HAP-1 (cell line): ENCODE data around the gene ZBTB47.

ENCODE experiments used
- DNase-seq, 2 experiments: peaks; one replicate each; pipeline ENCODE4 v3.0.0-alpha.2; 2016 to 2020; ENCODE audit warnings: low spot score in 2 of 2
- H3K27me3 ChIP-seq: fragments of 250-450 bp; sonication (Bioruptor Pico); 2 replicates; pipeline ENCODE4 v1.5.1; 2020; ENCODE audit warnings: low read depth, mild to moderate bottlenecking, moderate library complexity
- H3K36me3 ChIP-seq: fragments of 250-450 bp; sonication (Bioruptor Pico); replicated peaks from 2 replicates; pipeline ENCODE4 v1.5.1; 2020; ENCODE audit warnings: mild to moderate bottlenecking
- H3K4me1 ChIP-seq: fragments of 250-450 bp; sonication (Bioruptor Pico); 2 replicates; pipeline ENCODE4 v1.5.1; 2020; ENCODE audit warnings: mild to moderate bottlenecking
- H3K4me3 ChIP-seq: fragments of 250-450 bp; sonication (Bioruptor Pico); 2 replicates; pipeline ENCODE4 v1.5.1; 2020; ENCODE audit warnings: mild to moderate bottlenecking, moderate library complexity
- H3K9me3 ChIP-seq: fragments of 250-450 bp; sonication (Bioruptor Pico); 2 replicates; pipeline ENCODE4 v1.5.1; 2020; ENCODE audit warnings: mild to moderate bottlenecking, moderate library complexity
- in situ Hi-C: fragments of 300-500 bp; cut with MboI; formaldehyde crosslinking; loops from 3 replicates; pipeline ENCODE4 v1.14.3; 2020; ENCODE audit warnings: low sequenced_read_pairs, inconsistent platforms, mixed read lengths

ZBTB47 gene

DNA sequence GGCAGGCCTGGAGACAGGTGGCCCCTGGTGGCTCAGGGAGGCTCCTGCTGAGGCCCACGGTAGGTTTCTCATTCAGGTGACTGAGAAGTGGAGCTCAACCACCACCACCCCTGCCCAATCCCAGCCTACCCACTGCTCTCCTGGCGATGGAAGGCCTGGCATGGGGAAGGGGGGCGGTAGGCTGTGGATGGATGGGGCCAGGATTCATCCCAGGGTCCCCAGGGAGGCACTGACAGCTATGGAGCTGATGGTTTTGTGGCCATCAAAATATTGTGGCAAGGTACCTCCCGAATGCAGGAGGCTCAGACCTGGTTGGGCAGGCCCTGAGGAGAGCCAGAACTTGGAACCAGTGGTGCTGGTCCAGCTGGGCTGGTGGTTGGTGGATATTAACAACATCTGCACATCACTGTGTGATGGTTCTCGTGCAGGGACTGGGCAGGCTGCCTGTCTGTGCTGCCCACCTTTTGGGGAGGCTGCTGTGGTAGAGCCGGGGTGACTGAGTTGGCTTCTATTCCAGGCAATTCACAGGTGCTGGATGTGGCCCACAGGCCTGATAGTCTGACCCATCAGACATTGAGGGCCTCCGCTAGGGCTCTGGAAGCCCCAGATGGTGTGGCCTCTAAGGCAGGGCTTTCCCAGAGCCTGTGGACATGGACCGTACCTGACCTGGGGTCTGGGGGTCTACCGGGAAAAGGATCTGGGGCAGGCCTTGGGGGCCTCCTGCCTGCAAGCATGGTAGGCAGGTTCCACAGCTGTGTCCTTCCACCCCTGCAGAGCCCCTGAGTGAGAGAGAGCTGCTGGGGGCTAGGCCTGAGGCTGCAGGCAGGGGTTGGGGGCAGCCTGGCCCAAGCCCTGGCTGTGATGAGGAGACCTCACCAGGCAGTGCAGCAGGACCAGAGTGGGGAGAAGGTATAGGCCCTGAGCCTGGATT is 3.4 kb downstream of the ZBTB47 start:
- H3K4me3 ChIP-seq: no peak overlapping the region
- H3K9me3 ChIP-seq: no peaks in the 10 kb centered on the region
- no peaks in the 10 kb centered on the region for H3K36me3 ChIP-seq
- peaks cover 13% of the 10 kb centered on the region for H3K4me1 ChIP-seq
- in situ Hi-C loops: no loop called here
- DNase-seq: no peak
- no peaks in the 10 kb centered on the region for H3K27me3 ChIP-seq

GRCh38 chr3:42657675-42658074 is 4.2 kb downstream of the ZBTB47 start:
- no peaks in the 10 kb centered on the region for H3K36me3 ChIP-seq
- peaks cover 13% of the 10 kb centered on the region for H3K4me1 ChIP-seq
- no peak for DNase-seq
- no peak overlapping the region for H3K4me3 ChIP-seq
- H3K9me3 ChIP-seq: no peaks in the 10 kb centered on the region
- H3K27me3 ChIP-seq: no peaks in the 10 kb centered on the region
- in situ Hi-C loops: no loop called here

- Histone ChIP-seq H3K4me3 (no peak overlapping the region), H3K36me3 (no peaks in the 10 kb centered on the region), H3K9me3 (no peaks in the 10 kb centered on the region), H3K27me3 (no peaks in the 10 kb centered on the region), H3K4me1 (peaks cover 12% of the 10 kb centered on the region)
- no peak for DNase-seq
- in situ Hi-C loops: no loop called here
These were observed 4.7 kb downstream of the ZBTB47 start for GRCh38 chr3:42658091-42658770.

DNA sequence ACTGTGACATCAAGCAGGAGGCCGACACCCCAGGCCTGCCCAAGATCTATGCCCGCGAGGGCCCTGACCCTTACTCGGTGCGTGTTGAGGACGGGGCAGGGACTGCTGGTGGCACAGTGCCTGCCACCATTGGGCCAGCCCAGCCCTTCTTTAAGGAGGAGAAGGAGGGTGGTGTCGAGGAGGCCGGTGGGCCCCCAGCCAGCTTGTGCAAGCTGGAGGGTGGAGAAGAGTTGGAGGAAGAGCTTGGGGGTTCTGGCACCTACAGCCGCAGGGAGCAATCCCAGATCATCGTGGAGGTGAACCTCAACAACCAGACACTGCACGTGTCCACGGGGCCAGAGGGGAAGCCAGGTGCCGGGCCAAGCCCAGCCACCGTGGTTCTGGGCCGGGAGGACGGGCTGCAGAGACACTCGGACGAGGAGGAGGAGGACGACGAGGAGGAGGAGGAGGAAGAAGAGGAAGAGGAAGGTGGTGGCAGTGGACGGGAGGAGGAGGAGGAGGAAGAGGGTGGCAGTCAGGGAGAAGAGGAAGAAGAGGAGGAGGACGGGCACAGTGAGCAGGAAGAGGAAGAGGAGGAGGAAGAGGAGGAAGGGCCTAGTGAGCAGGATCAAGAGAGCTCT is 5.4 kb downstream of the ZBTB47 start:
- peaks cover 6% of the 10 kb centered on the region for H3K4me1 ChIP-seq
- no peaks in the 10 kb centered on the region for H3K9me3 ChIP-seq
- no peaks in the 10 kb centered on the region for H3K36me3 ChIP-seq
- in situ Hi-C loops: no loop called here
- H3K27me3 ChIP-seq: no peaks in the 10 kb centered on the region
- no peak overlapping the region for H3K4me3 ChIP-seq
- DNase-seq: no peak

- DNase-seq: no peak
- Histone ChIP-seq H3K4me3 (no peak overlapping the region), H3K27me3 (no peaks in the 10 kb centered on the region), H3K4me1 (peaks cover 5% of the 10 kb centered on the region), H3K36me3 (no peaks in the 10 kb centered on the region), H3K9me3 (no peaks in the 10 kb centered on the region)
- in situ Hi-C loops: no loop called here
These were observed 6.1 kb downstream of the ZBTB47 start for GRCh38 chr3:42659451-42660130.

- H3K4me1 ChIP-seq: no peaks in the 10 kb centered on the region
- no peak for DNase-seq
- no peaks in the 10 kb centered on the region for H3K27me3 ChIP-seq
- H3K9me3 ChIP-seq: no peaks in the 10 kb centered on the region
- in situ Hi-C loops: no loop called here
- H3K36me3 ChIP-seq: no peaks in the 10 kb centered on the region
- H3K4me3 ChIP-seq: no peak overlapping the region
These were observed 6.7 kb downstream of the ZBTB47 start for GRCh38 chr3:42660131-42660715.

GRCh38 chr3:42660898-42661297 is 7.4 kb downstream of the ZBTB47 start:
- in situ Hi-C loops: no loop called here
- Histone ChIP-seq H3K4me3 (no peak overlapping the region), H3K27me3 (no peaks in the 10 kb centered on the region), H3K4me1 (no peaks in the 10 kb centered on the region), H3K9me3 (no peaks in the 10 kb centered on the region), H3K36me3 (no peaks in the 10 kb centered on the region)
- DNase-seq: no peak

DNA sequence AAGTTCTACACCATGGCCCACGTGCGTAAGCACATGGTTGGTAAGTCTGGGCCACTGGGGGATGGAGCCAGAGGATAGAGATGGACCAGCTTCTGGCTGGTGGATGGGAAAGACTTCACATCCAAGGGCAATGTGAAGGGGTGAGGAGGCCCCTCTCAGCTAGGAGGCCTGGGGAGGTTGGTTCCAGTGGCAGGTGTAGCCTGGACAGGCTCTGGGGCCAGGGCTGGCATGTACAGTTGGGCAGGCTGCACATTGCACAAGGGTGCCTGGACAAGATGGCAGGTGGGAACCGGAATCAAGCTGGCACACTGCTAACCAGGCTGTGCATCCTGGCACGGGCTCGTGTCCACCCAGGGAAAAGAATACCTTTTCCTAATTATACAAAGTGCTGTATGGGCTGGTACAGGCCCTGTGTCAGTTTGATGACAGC is 8.1 kb downstream of the ZBTB47 start:
- in situ Hi-C loops: no loop called here
- DNase-seq: no peak
- no peaks in the 10 kb centered on the region for H3K36me3 ChIP-seq
- H3K4me3 ChIP-seq: no peak overlapping the region
- no peaks in the 10 kb centered on the region for H3K27me3 ChIP-seq
- H3K9me3 ChIP-seq: no peaks in the 10 kb centered on the region
- H3K4me1 ChIP-seq: no peaks in the 10 kb centered on the region

- no peak for DNase-seq
- H3K4me3 ChIP-seq: no peak overlapping the region
- no peaks in the 10 kb centered on the region for H3K27me3 ChIP-seq
- in situ Hi-C loops: no loop called here
- no peaks in the 10 kb centered on the region for H3K9me3 ChIP-seq
- no peaks in the 10 kb centered on the region for H3K4me1 ChIP-seq
- H3K36me3 ChIP-seq: no peaks in the 10 kb centered on the region
These were observed 8.7 kb downstream of the ZBTB47 start for GRCh38 chr3:42662037-42662812.

DNA sequence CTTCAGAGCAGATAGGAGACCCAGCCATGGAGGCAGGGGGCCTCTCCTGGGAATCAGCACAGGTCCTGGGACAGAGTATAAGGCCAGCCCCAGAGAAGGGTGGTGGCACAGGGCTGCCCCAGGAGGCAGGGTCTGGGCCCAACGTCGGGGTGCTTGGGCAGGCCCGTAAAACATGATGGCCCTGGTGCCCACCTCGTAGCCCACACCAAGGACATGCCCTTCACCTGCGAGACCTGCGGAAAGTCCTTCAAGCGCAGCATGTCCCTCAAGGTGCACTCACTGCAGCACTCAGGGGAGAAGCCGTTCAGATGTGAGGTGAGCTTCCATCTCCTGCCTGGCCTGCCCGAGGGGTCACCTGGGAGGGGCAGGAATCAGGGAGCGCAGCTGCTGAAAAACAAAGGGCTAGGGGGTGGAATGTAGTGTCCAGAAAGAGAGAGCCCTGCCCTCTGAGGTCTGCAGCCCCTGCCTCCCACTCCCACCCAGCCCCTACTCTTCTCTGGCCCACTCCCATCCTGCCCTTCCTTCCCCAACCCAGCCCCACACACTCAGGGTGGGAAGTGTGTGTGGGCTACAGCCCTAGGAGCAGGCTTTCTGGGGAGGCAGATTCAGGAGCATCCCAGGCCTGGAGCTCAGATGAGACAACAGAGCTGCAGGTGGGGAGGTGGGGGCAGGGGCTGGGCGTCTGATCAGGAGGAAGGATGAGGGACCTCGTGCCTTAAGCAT is 9.5 kb downstream of the ZBTB47 start:
- H3K4me3 ChIP-seq: no peak overlapping the region
- H3K4me1 ChIP-seq: no peaks in the 10 kb centered on the region
- in situ Hi-C loops: no loop called here
- H3K36me3 ChIP-seq: no peaks in the 10 kb centered on the region
- H3K27me3 ChIP-seq: no peaks in the 10 kb centered on the region
- H3K9me3 ChIP-seq: no peaks in the 10 kb centered on the region
- DNase-seq: no peak

GRCh38 chr3:42663581-42664437 is 10.3 kb downstream of the ZBTB47 start:
- H3K9me3 ChIP-seq: no peaks in the 10 kb centered on the region
- no peaks in the 10 kb centered on the region for H3K27me3 ChIP-seq
- in situ Hi-C loops: no loop called here
- DNase-seq: no peak
- no peaks in the 10 kb centered on the region for H3K36me3 ChIP-seq
- H3K4me1 ChIP-seq: no peaks in the 10 kb centered on the region
- H3K4me3 ChIP-seq: no peak overlapping the region

GRCh38 chr3:42664438-42664803 is 10.9 kb downstream of the ZBTB47 start:
- H3K4me3 ChIP-seq: no peak overlapping the region
- DNase-seq: no peak
- H3K27me3 ChIP-seq: no peaks in the 10 kb centered on the region
- no peaks in the 10 kb centered on the region for H3K9me3 ChIP-seq
- no peaks in the 10 kb centered on the region for H3K4me1 ChIP-seq
- H3K36me3 ChIP-seq: no peaks in the 10 kb centered on the region
- in situ Hi-C loops: no loop called here
